ENCODE data around the gene BORCS8. TPM values are rescaled to one million over a fixed set of nuclear protein-coding genes. Genes with fewer than 3 reads are reported as not detected.

Gene BORCS8
- polyA plus RNA-seq, 1 of the 3 experiments (the other 2 are of a cell fraction): 36.4 TPM

DNA sequence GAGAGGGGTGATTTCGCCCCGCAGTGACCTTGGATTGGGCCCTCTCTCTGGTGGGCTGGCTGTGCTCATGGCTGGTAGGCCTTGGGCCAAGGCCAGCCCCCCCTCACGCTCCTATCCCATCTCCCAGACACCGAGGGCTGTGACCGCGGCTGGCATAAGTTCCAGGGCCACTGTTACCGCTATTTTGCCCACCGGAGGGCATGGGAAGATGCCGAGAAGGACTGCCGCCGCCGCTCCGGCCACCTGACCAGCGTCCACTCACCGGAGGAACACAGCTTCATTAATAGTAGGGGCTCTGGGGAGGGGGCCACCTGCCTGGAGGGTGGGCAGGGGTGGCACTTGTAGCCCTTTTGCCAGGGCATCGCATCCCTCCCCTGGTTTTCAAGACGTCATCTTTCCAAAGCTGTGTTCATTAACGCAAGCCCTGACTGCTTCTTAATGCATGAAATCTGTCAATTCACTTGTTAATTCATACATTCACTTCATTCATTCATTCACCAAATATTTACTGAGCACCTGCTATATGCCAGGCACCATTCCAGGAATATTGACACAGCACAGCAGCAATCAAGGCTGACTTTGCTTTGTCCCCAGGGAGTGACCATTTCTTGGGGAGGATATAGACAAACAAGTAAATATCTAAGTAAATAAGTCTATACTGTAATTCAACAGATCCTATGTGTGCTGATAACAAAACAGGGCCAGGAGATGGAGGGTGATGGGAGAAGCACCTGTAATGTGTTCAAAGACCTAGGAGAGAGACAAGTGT, 46.4 kb upstream of the BORCS8 start:
- ChIA-PET CTCF (no interaction called here), POLR2A (no interaction called here)
- H3K4me2 ChIP-seq: no peak overlapping the region
- WGBS (ENCODE audit: low lambda C conversion rate): 85% methylated on average over 18 of the region's 18 CpGs
- H3K27me3 ChIP-seq (ENCODE audit: insufficient read depth): no peaks in the 10 kb centered on the region
- H3K9me3 ChIP-seq: peaks cover 7% of the 10 kb centered on the region
- no peaks in the 10 kb centered on the region for H3K9me2 ChIP-seq
- no peaks in the 10 kb centered on the region for H3F3A ChIP-seq (replicated peaks; ENCODE audit: insufficient read depth)
- no peak overlapping the region for H3K27ac ChIP-seq (ENCODE audit: low read depth in 2 of 2, low read length in 1 of 2)
- no peaks in the 10 kb centered on the region for H3K4me1 ChIP-seq (ENCODE audit: control insufficient read depth in 1 of 2, insufficient read depth in 2 of 2, low read depth in 1 of 2, low read length in 1 of 2)
- no peaks in the 10 kb centered on the region for H3K36me3 ChIP-seq (replicated peaks in 1 of 2; ENCODE audit: control insufficient read depth in 1 of 2, insufficient read depth in 2 of 2, low read length in 1 of 2)
- no peak overlapping the region for H3K4me3 ChIP-seq (ENCODE audit: low read depth in 2 of 2, low read length in 1 of 2)
- no peak overlapping the region for H2AFZ ChIP-seq (ENCODE audit: low read depth)
- TF ChIP-seq RXRA (IDR thresholded peaks at IDR 0.05; ENCODE audit: borderline replicate concordance, low read depth) (no peak), CHD2 (IDR thresholded peaks at IDR 0.05; ENCODE audit: low read length, partially characterized antibody) (no peak), POLR2AphosphoS5 (IDR thresholded peaks at IDR 0.05; ENCODE audit: low read depth, low read length) (no peak), GATA2 (CRISPR knock-in tag; IDR thresholded peaks at IDR 0.05) (no peak), GABPA (IDR thresholded peaks at IDR 0.05; ENCODE audit: low read depth) (no peak), RFX5 (IDR thresholded peaks at IDR 0.05; ENCODE audit: low read length) (no peak), YY1 (IDR thresholded peaks at IDR 0.05; ENCODE audit: low read depth) (no peak), TEAD4 (IDR thresholded peaks at IDR 0.05; ENCODE audit: borderline replicate concordance, insufficient read depth) (no peak)
- TF ChIP-seq, protein P1, sequence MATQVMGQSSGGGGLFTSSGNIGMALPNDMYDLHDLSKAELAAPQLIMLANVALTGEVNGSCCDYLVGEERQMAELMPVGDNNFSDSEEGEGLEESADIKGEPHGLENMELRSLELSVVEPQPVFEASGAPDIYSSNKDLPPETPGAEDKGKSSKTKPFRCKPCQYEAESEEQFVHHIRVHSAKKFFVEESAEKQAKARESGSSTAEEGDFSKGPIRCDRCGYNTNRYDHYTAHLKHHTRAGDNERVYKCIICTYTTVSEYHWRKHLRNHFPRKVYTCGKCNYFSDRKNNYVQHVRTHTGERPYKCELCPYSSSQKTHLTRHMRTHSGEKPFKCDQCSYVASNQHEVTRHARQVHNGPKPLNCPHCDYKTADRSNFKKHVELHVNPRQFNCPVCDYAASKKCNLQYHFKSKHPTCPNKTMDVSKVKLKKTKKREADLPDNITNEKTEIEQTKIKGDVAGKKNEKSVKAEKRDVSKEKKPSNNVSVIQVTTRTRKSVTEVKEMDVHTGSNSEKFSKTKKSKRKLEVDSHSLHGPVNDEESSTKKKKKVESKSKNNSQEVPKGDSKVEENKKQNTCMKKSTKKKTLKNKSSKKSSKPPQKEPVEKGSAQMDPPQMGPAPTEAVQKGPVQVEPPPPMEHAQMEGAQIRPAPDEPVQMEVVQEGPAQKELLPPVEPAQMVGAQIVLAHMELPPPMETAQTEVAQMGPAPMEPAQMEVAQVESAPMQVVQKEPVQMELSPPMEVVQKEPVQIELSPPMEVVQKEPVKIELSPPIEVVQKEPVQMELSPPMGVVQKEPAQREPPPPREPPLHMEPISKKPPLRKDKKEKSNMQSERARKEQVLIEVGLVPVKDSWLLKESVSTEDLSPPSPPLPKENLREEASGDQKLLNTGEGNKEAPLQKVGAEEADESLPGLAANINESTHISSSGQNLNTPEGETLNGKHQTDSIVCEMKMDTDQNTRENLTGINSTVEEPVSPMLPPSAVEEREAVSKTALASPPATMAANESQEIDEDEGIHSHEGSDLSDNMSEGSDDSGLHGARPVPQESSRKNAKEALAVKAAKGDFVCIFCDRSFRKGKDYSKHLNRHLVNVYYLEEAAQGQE (IDR thresholded peaks at IDR 0.05; ENCODE audit: low read depth, low read length): no peak
- no peaks in the 10 kb centered on the region for H4K20me1 ChIP-seq (ENCODE audit: insufficient read depth)
- DNase-seq: no peak
- no peak overlapping the region for H3K9ac ChIP-seq
- H3K79me2 ChIP-seq (ENCODE audit: insufficient read depth): no peaks in the 10 kb centered on the region

GRCh38 chr19:19236173-19236572, 44.2 kb upstream of the BORCS8 start:
- Histone ChIP-seq H3K9ac (no peak overlapping the region), H3F3A (replicated peaks; ENCODE audit: insufficient read depth) (no peaks in the 10 kb centered on the region), H4K20me1 (ENCODE audit: insufficient read depth) (no peaks in the 10 kb centered on the region), H3K36me3 (replicated peaks in 1 of 2; ENCODE audit: control insufficient read depth in 1 of 2, insufficient read depth in 2 of 2, low read length in 1 of 2) (no peaks in the 10 kb centered on the region), H3K4me1 (ENCODE audit: control insufficient read depth in 1 of 2, insufficient read depth in 2 of 2, low read depth in 1 of 2, low read length in 1 of 2) (no peaks in the 10 kb centered on the region), H3K27me3 (ENCODE audit: insufficient read depth) (no peaks in the 10 kb centered on the region), H3K9me2 (no peaks in the 10 kb centered on the region), H3K4me3 (ENCODE audit: low read depth in 2 of 2, low read length in 1 of 2) (no peak overlapping the region), H3K27ac (ENCODE audit: low read depth in 2 of 2, low read length in 1 of 2) (no peak overlapping the region), H2AFZ (ENCODE audit: low read depth) (no peak overlapping the region), H3K4me2 (no peak overlapping the region), H3K79me2 (ENCODE audit: insufficient read depth) (no peaks in the 10 kb centered on the region), H3K9me3 (peaks cover 7% of the 10 kb centered on the region)
- no peak for TF ChIP-seq JUND (IDR thresholded peaks at IDR 0.05)
- no peak for TF ChIP-seq NFIC (IDR thresholded peaks at IDR 0.05; ENCODE audit: borderline replicate concordance)
- TF ChIP-seq RFX5 (IDR thresholded peaks at IDR 0.05; ENCODE audit: low read length): no peak
- no peak for TF ChIP-seq IRF3 (IDR thresholded peaks at IDR 0.05; ENCODE audit: low read depth, low read length)
- TF ChIP-seq GABPA (IDR thresholded peaks at IDR 0.05; ENCODE audit: low read depth): no peak
- TF ChIP-seq YY1 (IDR thresholded peaks at IDR 0.05; ENCODE audit: low read depth): no peak
- TF ChIP-seq, protein P2, sequence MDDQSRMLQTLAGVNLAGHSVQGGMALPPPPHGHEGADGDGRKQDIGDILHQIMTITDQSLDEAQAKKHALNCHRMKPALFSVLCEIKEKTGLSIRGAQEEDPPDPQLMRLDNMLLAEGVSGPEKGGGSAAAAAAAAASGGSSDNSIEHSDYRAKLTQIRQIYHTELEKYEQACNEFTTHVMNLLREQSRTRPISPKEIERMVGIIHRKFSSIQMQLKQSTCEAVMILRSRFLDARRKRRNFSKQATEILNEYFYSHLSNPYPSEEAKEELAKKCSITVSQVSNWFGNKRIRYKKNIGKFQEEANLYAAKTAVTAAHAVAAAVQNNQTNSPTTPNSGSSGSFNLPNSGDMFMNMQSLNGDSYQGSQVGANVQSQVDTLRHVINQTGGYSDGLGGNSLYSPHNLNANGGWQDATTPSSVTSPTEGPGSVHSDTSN (IDR thresholded peaks at IDR 0.05): no peak
- no peak for TF ChIP-seq GATA2 (CRISPR knock-in tag; IDR thresholded peaks at IDR 0.05)
- TF ChIP-seq, protein P3, sequence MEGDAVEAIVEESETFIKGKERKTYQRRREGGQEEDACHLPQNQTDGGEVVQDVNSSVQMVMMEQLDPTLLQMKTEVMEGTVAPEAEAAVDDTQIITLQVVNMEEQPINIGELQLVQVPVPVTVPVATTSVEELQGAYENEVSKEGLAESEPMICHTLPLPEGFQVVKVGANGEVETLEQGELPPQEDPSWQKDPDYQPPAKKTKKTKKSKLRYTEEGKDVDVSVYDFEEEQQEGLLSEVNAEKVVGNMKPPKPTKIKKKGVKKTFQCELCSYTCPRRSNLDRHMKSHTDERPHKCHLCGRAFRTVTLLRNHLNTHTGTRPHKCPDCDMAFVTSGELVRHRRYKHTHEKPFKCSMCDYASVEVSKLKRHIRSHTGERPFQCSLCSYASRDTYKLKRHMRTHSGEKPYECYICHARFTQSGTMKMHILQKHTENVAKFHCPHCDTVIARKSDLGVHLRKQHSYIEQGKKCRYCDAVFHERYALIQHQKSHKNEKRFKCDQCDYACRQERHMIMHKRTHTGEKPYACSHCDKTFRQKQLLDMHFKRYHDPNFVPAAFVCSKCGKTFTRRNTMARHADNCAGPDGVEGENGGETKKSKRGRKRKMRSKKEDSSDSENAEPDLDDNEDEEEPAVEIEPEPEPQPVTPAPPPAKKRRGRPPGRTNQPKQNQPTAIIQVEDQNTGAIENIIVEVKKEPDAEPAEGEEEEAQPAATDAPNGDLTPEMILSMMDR (IDR thresholded peaks at IDR 0.05): no peak
- no peak for TF ChIP-seq MEF2A (IDR thresholded peaks at IDR 0.05; ENCODE audit: borderline replicate concordance, low read depth)
- no peak for TF ChIP-seq FOXJ3 (CRISPR knock-in tag; IDR thresholded peaks at IDR 0.05)
- TF ChIP-seq SMC3 (IDR thresholded peaks at IDR 0.05; ENCODE audit: low read depth, low read length): no peak
- TF ChIP-seq MXI1 (IDR thresholded peaks at IDR 0.05; ENCODE audit: low read depth, low read length): no peak
- POLR2A ChIA-PET: no interaction called here
- CTCF ChIA-PET: no interaction called here
- DNase-seq: no peak
